Esophagus squamous epithelium (tissue), 5 donors: ENCODE measurements around the gene DOCK1. TPM values are rescaled to one million over a fixed set of nuclear protein-coding genes. Genes with fewer than 3 reads are reported as not detected.

ENCODE experiments used
- DNase-seq: peaks from one replicate; lab custom pipeline; 2025; lab: John Stamatoyannopoulos, UW
- H3K27ac ChIP-seq, 4 donors: fragments of 200-600 bp; sonication (generic); one replicate each; pipeline ENCODE4 v1.5.1; 2016 to 2019; ENCODE audit warnings: mild to moderate bottlenecking in 1 of 4
- H3K27me3 ChIP-seq, 4 donors: fragments of 200-600 bp; sonication (generic); 1 replicate in 3 of 4; 2 replicates in 1 of 4; pipeline versions ENCODE4 v1.5.1 to v1.6.0; 2017 to 2021; ENCODE audit warnings: antibody characterized with exemption in 1 of 4
- H3K36me3 ChIP-seq, 3 donors: fragments of 200-600 bp; sonication (generic); one replicate each; pipeline ENCODE4 v1.5.1; 2016 to 2019
- H3K4me1 ChIP-seq, 3 donors: fragments of 200-600 bp; sonication (generic); one replicate each; pipeline ENCODE4 v1.5.1; 2017 to 2019
- H3K4me3 ChIP-seq, 4 donors: fragments of 200-600 bp; sonication (generic); 1 replicate in 3 of 4; 2 replicates in 1 of 4; pipeline ENCODE4 v1.5.1; 2016 to 2019; ENCODE audit warnings: mild to moderate bottlenecking in 2 of 4, moderate library complexity in 1 of 4
- H3K9me3 ChIP-seq, 3 donors: fragments of 200-600 bp; sonication (generic); one replicate each; pipeline ENCODE4 v1.5.1; 2016 to 2019
- CTCF ChIP-seq, 6 experiments: fragments of 450-650 bp in 4 of 6; fragments of 200-600 bp in 2 of 6; sonication (generic) in 2 of 6; IDR thresholded peaks; one replicate each; pipeline ENCODE4 v1.5.1; 2016 to 2019; ENCODE audit warnings: antibody characterized with exemption in 6 of 6, mild to moderate bottlenecking in 4 of 6, moderate library complexity in 4 of 6
- POLR2A ChIP-seq, 4 donors: fragments of 450-650 bp; IDR thresholded peaks; one replicate each; pipeline ENCODE4 v1.6.1; 2017; ENCODE audit warnings: antibody characterized with exemption in 4 of 4, mild to moderate bottlenecking in 4 of 4, moderate library complexity in 3 of 4
- WGBS, 2 donors: methylation state at CpG; one replicate each; pipeline ENCODE4 v1.1.5; 2018; 5-methylcytosine and 5-hydroxymethylcytosine counted together
- intact Hi-C: fragments of 100-400 bp; cut with DNase I; formaldehyde crosslinking; loops from one replicate; pipeline ENCODE4 v1.15.0; 2022
- total RNA-seq, 4 donors: library from RNA; depleted of rRNA; stranded (reverse); fragments of >200 nt; gene quantifications; one replicate each; pipeline ENCODE4 v1.1.0, GENCODE V29; 2016
- donor health status: DM: yes; HTN: yes; CAD: no.

Gene DOCK1
- total RNA-seq, 4 donors from 2014 or later, result 31.8 to 83.4 (median 49.8) TPM

GRCh38 chr10:127467811-127468210 lies 562.6 kb downstream of the DOCK1 start:
- Histone ChIP-seq H3K27me3 (peaks cover 0 to 8% (median 0%) of the 10 kb centered on the region in 4 donors), H3K4me3 (no peak overlapping the region), H3K4me1 (no peaks in the 10 kb centered on the region), H3K9me3 (no peaks in the 10 kb centered on the region), H3K27ac (no peak overlapping the region), H3K36me3 (no peaks in the 10 kb centered on the region)
- 95% methylated on average over 8 of the region's 10 CpGs; no CpG with 5 or more reads in 1 of the 2 donors for WGBS, 2 donors
- DNase-seq, result no peak
- intact Hi-C loops, result no loop called here
- TF ChIP-seq POLR2A (IDR thresholded peaks at IDR 0.05) (no peak), CTCF (IDR thresholded peaks at IDR 0.05) (no peak)

- no peak for TF ChIP-seq POLR2A (IDR thresholded peaks at IDR 0.05)
- TF ChIP-seq CTCF (IDR thresholded peaks at IDR 0.05), result no peak
- H3K27ac ChIP-seq, result no peak overlapping the region
- H3K4me1 ChIP-seq, result no peaks in the 10 kb centered on the region
- intact Hi-C loops, result no loop called here
- DNase-seq, result no peak
- WGBS, 2 donors, result 38 to 58% methylated on average over 1 to 2 of the region's 5 CpGs
- H3K9me3 ChIP-seq, result no peaks in the 10 kb centered on the region
- H3K36me3 ChIP-seq, result no peaks in the 10 kb centered on the region
- H3K27me3 ChIP-seq, result peaks cover 0 to 5% (median 0%) of the 10 kb centered on the region in 4 donors
- H3K4me3 ChIP-seq, result no peak overlapping the region
Measured at GRCh38 chr10:127468632-127469031, 563.4 kb downstream of the DOCK1 start.

- Histone ChIP-seq H3K27ac (no peak overlapping the region), H3K4me3 (no peak overlapping the region), H3K36me3 (no peaks in the 10 kb centered on the region), H3K9me3 (no peaks in the 10 kb centered on the region), H3K4me1 (no peaks in the 10 kb centered on the region), H3K27me3 (no peaks in the 10 kb centered on the region)
- TF ChIP-seq CTCF (IDR thresholded peaks at IDR 0.05) (no peak), POLR2A (IDR thresholded peaks at IDR 0.05) (no peak)
- intact Hi-C loops, result no loop called here
- no peak for DNase-seq
- WGBS, 2 donors, result 69 to 87% methylated on average over 3 to 5 of the region's 5 CpGs
Measured at GRCh38 chr10:127470911-127471310, 565.7 kb downstream of the DOCK1 start.

- no peak for TF ChIP-seq POLR2A (IDR thresholded peaks at IDR 0.05)
- TF ChIP-seq CTCF (IDR thresholded peaks at IDR 0.05), result no peak
Measured at GRCh38 chr10:127472976-127473375, 567.7 kb downstream of the DOCK1 start.

GRCh38 chr10:127474501-127474900 lies 569.3 kb downstream of the DOCK1 start:
- no peak overlapping the region for H3K4me3 ChIP-seq
- H3K27ac ChIP-seq, result no peak overlapping the region
- no peaks in the 10 kb centered on the region for H3K27me3 ChIP-seq
- no peaks in the 10 kb centered on the region for H3K4me1 ChIP-seq
- H3K36me3 ChIP-seq, result no peaks in the 10 kb centered on the region
- 0 to 37% methylated on average over 2 of the region's 2 CpGs for WGBS, 2 donors
- H3K9me3 ChIP-seq, result no peaks in the 10 kb centered on the region
- no peak for DNase-seq
- intact Hi-C loops, result no loop called here
- TF ChIP-seq POLR2A (IDR thresholded peaks at IDR 0.05), result no peak

More at GRCh38 chr10:127472976-127473375, 567.7 kb downstream of the DOCK1 start:
- intact Hi-C loops, result no loop called here
- Histone ChIP-seq H3K27me3 (no peaks in the 10 kb centered on the region), H3K27ac (no peak overlapping the region), H3K9me3 (no peaks in the 10 kb centered on the region), H3K4me1 (no peaks in the 10 kb centered on the region), H3K36me3 (no peaks in the 10 kb centered on the region), H3K4me3 (no peak overlapping the region)
- whole genome bisulfite sequencing, 2 donors, result 67 to 77% methylated on average over 2 of the region's 2 CpGs
- DNase-seq, result no peak
